GM12878 (cell line): ENCODE results near the gene RALB. TPM values are rescaled to one million over a fixed set of nuclear protein-coding genes. Genes with fewer than 3 reads are reported as not detected.

Experiments
- ASH2L ChIP-seq: fragments of 300-600, 200-600 bp; sonication (generic); IDR thresholded peaks from 2 replicates; pipeline ENCODE4 v1.6.1; 2017; ENCODE audit warnings: low read depth, mild to moderate bottlenecking, borderline replicate concordance
- ATF7 ChIP-seq: fragments of 450-650 bp; IDR thresholded peaks from 2 replicates; pipeline ENCODE4 v1.6.1; 2016; ENCODE audit warnings: low read depth, mild to moderate bottlenecking
- CREB1 ChIP-seq: IDR thresholded peaks from 2 replicates; pipeline ENCODE4 v1.6.1; 2012; ENCODE audit warnings: low read depth, mild to moderate bottlenecking, inconsistent platforms
- DPF2 ChIP-seq: fragments of 450-650 bp; IDR thresholded peaks from 2 replicates; pipeline ENCODE4 v1.6.1; 2017; ENCODE audit warnings: mild to moderate bottlenecking
- FOXM1 ChIP-seq: IDR thresholded peaks from 2 replicates; pipeline ENCODE4 v1.6.1; 2012; ENCODE audit warnings: low read depth, mild to moderate bottlenecking, inconsistent platforms, low read length, moderate library complexity
- IRF4 ChIP-seq: IDR thresholded peaks from 2 replicates; pipeline ENCODE4 v1.6.1; 2011; ENCODE audit warnings: low read depth, low read length
- KAT2A ChIP-seq: conservative IDR thresholded peaks from 2 replicates; pipeline ENCODE4 v1.6.1; 2011; ENCODE audit warnings: low read depth, low read length; ENCODE audit not compliant: control insufficient read depth
- MYC ChIP-seq: IDR thresholded peaks from 2 replicates; pipeline ENCODE4 v1.6.1; 2011; ENCODE audit warnings: mild to moderate bottlenecking, low read length, moderate library complexity, inconsistent platforms; ENCODE audit not compliant: insufficient read depth, insufficient replicate concordance, insufficient read length, severe bottlenecking
- POU2F2 ChIP-seq: IDR thresholded peaks from 3 replicates; pipeline ENCODE4 v1.6.1; 2011; ENCODE audit warnings: low read depth, mild to moderate bottlenecking, low read length, borderline replicate concordance
- RAD21 ChIP-seq: IDR thresholded peaks from 2 replicates; pipeline ENCODE4 v1.6.1; 2011; ENCODE audit warnings: mild to moderate bottlenecking, low read depth, low read length, moderate library complexity; ENCODE audit not compliant: insufficient read depth
- RELB ChIP-seq: fragments of 450-650 bp; IDR thresholded peaks from 2 replicates; pipeline ENCODE4 v1.6.1; 2017; ENCODE audit warnings: low read depth, mild to moderate bottlenecking, moderate library complexity
- RUNX3 ChIP-seq: IDR thresholded peaks from 2 replicates; pipeline ENCODE4 v1.6.1; 2012; ENCODE audit warnings: low read length, inconsistent platforms
- SIX5 ChIP-seq: IDR thresholded peaks from 2 replicates; pipeline ENCODE4 v1.6.1; 2011; ENCODE audit warnings: mild to moderate bottlenecking, low read depth, low read length, moderate library complexity; ENCODE audit not compliant: severe bottlenecking
- SP1 ChIP-seq: IDR thresholded peaks from one replicate; pipeline ENCODE4 v1.6.1; 2011; ENCODE audit warnings: low read depth, low read length
- SPI1 ChIP-seq: IDR thresholded peaks from 2 replicates; pipeline ENCODE4 v1.6.1; 2011; ENCODE audit warnings: low read depth, mild to moderate bottlenecking, low read length, moderate library complexity, borderline replicate concordance; ENCODE audit not compliant: insufficient read depth
- SREBF1 ChIP-seq: IDR thresholded peaks from 2 replicates; pipeline ENCODE4 v1.6.1; 2012; ENCODE audit warnings: mild to moderate bottlenecking, low read length
- STAT1 ChIP-seq: fragments of 450-650 bp; conservative IDR thresholded peaks from 2 replicates; pipeline ENCODE4 v1.6.1; 2014; ENCODE audit warnings: antibody characterized with exemption, mild to moderate bottlenecking
- TBL1XR1 ChIP-seq: IDR thresholded peaks from 2 replicates; pipeline ENCODE4 v1.6.1; 2012; ENCODE audit warnings: low read depth, low read length, improper control_type of control experiment
- YBX1 ChIP-seq: fragments of 450-650 bp; IDR thresholded peaks from 2 replicates; pipeline ENCODE4 v1.6.1; 2016; ENCODE audit warnings: antibody characterized with exemption
- polyA plus RNA-seq, 11 experiments: library from polyadenylated mRNA; depleted of rRNA in 4 of 11; unstranded in 6 of 11; stranded (reverse) in 5 of 11; fragments of >200 nt; fragmentation: Nextera tagmentation in 4 of 11; fragmentation: Illumina TruSeq in 1 of 11; extraction: Ambion mirVana in 4 of 11; extraction: Trizol in 1 of 11; gene quantifications; 1 replicate in 1 of 11; 2 replicates in 10 of 11; pipeline versions ENCODE4 v1.2.1 to v1.2.3, GENCODE V29; 2011 to 2016; ENCODE audit warnings: inconsistent platforms in 2 of 11, missing spikeins in 2 of 11, low read depth in 1 of 11
- total RNA-seq, 4 experiments: library from RNA; depleted of rRNA in 3 of 4; stranded (reverse); fragments of >200 nt in 3 of 4; fragmentation: Illumina TruSeq in 1 of 4; extraction: Trizol in 1 of 4; gene quantifications; 2 replicates each; pipeline versions ENCODE4 v1.2.1 to v1.2.3, GENCODE V29; 2013 to 2021
- TF ChIP-seq, protein P1 (sequence below): fragments of 450-650 bp; IDR thresholded peaks from 2 replicates; pipeline ENCODE4 v1.6.1; 2017; ENCODE audit warnings: borderline replicate concordance
- TF ChIP-seq, protein P2 (sequence below): fragments of 450-650 bp; IDR thresholded peaks from 2 replicates; pipeline ENCODE4 v1.6.1; 2017; ENCODE audit warnings: mild to moderate bottlenecking
- TF ChIP-seq, protein P3 (sequence below): fragments of 450-650 bp; IDR thresholded peaks from 2 replicates; pipeline ENCODE4 v1.6.1; 2017; ENCODE audit warnings: mild to moderate bottlenecking, moderate library complexity

The RALB gene
- total and polyA plus RNA-seq, 10 of the 15 experiments (the other 5 are each of a cell fraction or from before 2014, with no cell fraction given): 8.3 to 54.0 (median 24.2) TPM

DNA sequence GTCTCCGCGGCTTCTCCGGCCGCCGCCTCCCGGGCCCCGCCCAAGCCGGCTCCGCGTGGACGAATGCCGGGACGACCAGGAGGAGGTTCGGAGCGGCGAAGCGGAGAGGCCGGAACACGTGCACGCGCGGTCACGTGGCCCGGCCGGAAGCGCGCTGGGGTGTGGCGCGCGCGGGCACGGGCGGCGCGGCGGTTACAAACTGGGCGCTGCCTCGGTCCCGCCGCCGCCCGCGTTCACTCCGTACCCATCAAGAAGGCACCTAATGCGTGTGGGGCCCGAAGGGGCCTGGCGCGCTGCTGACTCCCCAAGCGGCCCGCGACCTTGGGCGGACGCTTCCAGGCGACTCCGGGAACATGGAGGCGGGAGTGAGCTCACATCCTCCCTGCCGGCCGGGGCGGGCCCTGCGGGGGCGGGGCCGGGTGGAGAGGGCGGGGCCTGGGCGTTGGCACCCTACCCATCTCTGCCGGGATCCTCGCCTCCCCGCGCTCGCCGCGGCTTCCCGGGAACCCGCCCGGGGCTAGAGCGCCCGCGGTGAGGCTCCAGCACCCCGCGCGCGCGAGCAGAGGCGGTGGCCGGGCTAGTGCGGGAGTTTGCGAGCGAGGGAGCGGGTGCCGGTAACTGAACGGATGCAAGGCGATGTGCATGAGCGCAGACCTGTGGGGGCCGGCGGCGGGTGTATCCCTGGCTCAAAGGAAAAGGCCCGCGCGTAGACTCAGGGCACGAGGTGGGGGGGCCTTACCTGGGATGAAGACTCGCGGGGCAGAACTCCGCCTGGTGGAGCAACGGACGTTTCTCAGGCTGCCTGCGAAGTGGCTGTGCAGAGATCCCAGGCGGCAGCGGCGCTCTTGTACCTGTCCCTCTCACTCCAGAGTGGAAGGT, 29.4 kb upstream of the RALB start, which contains the start of gene TMEM185B (continued):
- TF ChIP-seq SIX5: no peak
- TF ChIP-seq, protein P1, sequence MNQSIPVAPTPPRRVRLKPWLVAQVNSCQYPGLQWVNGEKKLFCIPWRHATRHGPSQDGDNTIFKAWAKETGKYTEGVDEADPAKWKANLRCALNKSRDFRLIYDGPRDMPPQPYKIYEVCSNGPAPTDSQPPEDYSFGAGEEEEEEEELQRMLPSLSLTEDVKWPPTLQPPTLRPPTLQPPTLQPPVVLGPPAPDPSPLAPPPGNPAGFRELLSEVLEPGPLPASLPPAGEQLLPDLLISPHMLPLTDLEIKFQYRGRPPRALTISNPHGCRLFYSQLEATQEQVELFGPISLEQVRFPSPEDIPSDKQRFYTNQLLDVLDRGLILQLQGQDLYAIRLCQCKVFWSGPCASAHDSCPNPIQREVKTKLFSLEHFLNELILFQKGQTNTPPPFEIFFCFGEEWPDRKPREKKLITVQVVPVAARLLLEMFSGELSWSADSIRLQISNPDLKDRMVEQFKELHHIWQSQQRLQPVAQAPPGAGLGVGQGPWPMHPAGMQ: no peak
- TF ChIP-seq SREBF1: no peak
- TF ChIP-seq DPF2: peak; percentile 89
- TF ChIP-seq YBX1: no peak
- TF ChIP-seq CREB1: no peak
- no peak for TF ChIP-seq SPI1
- TF ChIP-seq, protein P2, sequence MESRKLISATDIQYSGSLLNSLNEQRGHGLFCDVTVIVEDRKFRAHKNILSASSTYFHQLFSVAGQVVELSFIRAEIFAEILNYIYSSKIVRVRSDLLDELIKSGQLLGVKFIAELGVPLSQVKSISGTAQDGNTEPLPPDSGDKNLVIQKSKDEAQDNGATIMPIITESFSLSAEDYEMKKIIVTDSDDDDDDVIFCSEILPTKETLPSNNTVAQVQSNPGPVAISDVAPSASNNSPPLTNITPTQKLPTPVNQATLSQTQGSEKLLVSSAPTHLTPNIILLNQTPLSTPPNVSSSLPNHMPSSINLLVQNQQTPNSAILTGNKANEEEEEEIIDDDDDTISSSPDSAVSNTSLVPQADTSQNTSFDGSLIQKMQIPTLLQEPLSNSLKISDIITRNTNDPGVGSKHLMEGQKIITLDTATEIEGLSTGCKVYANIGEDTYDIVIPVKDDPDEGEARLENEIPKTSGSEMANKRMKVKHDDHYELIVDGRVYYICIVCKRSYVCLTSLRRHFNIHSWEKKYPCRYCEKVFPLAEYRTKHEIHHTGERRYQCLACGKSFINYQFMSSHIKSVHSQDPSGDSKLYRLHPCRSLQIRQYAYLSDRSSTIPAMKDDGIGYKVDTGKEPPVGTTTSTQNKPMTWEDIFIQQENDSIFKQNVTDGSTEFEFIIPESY: no peak
- no peak for TF ChIP-seq KAT2A
- TF ChIP-seq MYC: peak; percentile 95
- peak; percentile 33; the same call in 1 of the 2 replicates for TF ChIP-seq RAD21
- TF ChIP-seq STAT1: peak; percentile 90; the same call in 1 of the 2 replicates
- 0 out of 3 replicates have a peak, but pooled peaks have one; percentile 13 for TF ChIP-seq POU2F2
- TF ChIP-seq FOXM1: no peak
- TF ChIP-seq IRF4: no peak
- TF ChIP-seq ATF7: no peak
- 0 out of 2 replicates have a peak, but pooled peaks have one; percentile 22 for TF ChIP-seq RELB
- TF ChIP-seq TBL1XR1: no peak
- peak; percentile 79; the same call in 1 of the 2 replicates for TF ChIP-seq ASH2L
- TF ChIP-seq SP1: no peak
- TF ChIP-seq, protein P3, sequence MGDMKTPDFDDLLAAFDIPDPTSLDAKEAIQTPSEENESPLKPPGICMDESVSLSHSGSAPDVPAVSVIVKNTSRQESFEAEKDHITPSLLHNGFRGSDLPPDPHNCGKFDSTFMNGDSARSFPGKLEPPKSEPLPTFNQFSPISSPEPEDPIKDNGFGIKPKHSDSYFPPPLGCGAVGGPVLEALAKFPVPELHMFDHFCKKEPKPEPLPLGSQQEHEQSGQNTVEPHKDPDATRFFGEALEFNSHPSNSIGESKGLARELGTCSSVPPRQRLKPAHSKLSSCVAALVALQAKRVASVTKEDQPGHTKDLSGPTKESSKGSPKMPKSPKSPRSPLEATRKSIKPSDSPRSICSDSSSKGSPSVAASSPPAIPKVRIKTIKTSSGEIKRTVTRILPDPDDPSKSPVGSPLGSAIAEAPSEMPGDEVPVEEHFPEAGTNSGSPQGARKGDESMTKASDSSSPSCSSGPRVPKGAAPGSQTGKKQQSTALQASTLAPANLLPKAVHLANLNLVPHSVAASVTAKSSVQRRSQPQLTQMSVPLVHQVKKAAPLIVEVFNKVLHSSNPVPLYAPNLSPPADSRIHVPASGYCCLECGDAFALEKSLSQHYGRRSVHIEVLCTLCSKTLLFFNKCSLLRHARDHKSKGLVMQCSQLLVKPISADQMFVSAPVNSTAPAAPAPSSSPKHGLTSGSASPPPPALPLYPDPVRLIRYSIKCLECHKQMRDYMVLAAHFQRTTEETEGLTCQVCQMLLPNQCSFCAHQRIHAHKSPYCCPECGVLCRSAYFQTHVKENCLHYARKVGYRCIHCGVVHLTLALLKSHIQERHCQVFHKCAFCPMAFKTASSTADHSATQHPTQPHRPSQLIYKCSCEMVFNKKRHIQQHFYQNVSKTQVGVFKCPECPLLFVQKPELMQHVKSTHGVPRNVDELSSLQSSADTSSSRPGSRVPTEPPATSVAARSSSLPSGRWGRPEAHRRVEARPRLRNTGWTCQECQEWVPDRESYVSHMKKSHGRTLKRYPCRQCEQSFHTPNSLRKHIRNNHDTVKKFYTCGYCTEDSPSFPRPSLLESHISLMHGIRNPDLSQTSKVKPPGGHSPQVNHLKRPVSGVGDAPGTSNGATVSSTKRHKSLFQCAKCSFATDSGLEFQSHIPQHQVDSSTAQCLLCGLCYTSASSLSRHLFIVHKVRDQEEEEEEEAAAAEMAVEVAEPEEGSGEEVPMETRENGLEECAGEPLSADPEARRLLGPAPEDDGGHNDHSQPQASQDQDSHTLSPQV: no peak
- TF ChIP-seq RUNX3: peak; percentile 44
